Cardiac fibroblast (primary cell): Measurements from ENCODE around the gene CDYL2.

ENCODE experiments used
- DNase-seq, 2 donors: peaks; one replicate each; pipeline versions ENCODE4 v3.0.0 to v3.0.0-alpha.2; 2010; ENCODE audit warnings: low read depth in 2 of 2
- H3K4me3 ChIP-seq, 2 donors: replicated peaks in 1 of 2; 1 replicate in 1 of 2; 2 replicates in 1 of 2; pipeline ENCODE4 v1.5.1; 2011; ENCODE audit warnings: low read depth in 2 of 2, low read length in 2 of 2, mild to moderate bottlenecking in 2 of 2, moderate library complexity in 1 of 2
- TF ChIP-seq, protein P1 (sequence below): IDR thresholded peaks from one replicate; pipeline ENCODE4 v1.5.1; 2011; ENCODE audit warnings: low read depth, mild to moderate bottlenecking, low read length, inconsistent platforms

The CDYL2 gene

DNA sequence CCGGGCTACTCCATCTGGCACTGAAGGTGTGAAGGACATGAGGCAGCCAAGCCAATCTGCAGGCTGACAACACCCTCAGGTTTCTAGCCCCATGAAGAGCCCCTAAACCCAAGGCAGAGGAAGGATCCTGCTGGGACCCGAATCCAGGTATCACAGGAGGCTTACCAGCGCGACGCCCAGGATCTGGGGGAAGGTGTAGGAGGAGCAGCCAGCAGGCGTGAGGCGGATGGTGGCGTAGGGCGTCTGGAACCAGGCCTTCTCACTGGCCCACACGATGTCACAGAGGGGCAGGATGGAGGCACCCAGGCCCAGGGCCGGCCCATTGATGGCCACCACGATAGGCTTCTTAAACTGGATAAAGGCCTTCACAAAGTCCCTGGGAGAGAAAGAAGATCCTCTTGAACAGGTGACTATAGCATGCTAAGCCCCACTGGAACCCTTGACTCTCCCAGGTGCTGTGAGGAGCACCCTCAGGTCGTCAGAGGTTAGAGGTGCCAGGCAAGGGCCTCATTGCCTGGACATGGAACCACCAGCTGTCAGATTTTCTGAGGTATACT lies 191.9 kb downstream of the CDYL2 start:
- TF ChIP-seq, protein P1, sequence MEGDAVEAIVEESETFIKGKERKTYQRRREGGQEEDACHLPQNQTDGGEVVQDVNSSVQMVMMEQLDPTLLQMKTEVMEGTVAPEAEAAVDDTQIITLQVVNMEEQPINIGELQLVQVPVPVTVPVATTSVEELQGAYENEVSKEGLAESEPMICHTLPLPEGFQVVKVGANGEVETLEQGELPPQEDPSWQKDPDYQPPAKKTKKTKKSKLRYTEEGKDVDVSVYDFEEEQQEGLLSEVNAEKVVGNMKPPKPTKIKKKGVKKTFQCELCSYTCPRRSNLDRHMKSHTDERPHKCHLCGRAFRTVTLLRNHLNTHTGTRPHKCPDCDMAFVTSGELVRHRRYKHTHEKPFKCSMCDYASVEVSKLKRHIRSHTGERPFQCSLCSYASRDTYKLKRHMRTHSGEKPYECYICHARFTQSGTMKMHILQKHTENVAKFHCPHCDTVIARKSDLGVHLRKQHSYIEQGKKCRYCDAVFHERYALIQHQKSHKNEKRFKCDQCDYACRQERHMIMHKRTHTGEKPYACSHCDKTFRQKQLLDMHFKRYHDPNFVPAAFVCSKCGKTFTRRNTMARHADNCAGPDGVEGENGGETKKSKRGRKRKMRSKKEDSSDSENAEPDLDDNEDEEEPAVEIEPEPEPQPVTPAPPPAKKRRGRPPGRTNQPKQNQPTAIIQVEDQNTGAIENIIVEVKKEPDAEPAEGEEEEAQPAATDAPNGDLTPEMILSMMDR: no peak
- DNase-seq: no peak
- no peak overlapping the region for H3K4me3 ChIP-seq

DNA sequence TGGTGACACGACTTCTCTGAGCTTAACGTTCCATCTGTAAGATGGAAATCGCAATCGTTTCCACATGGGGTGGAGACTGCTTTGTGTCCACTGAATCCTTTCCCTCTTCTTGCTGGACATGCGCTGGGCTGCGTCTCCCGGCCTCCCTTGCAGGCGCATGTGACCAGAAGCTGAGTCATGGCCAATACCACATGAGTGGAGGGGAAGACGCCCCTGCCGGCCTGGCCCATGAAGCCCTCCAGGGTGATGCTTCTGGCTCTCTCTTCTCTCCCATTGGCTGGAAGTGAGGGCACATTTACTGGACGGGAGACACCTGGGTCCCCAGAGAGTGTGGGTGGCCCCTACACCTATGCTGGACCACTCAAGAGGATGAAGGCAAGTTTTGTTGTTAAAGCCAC lies 192.5 kb downstream of the CDYL2 start:
- TF ChIP-seq, protein P1: no peak
- H3K4me3 ChIP-seq: no peak overlapping the region
- DNase-seq: no peak

DNA sequence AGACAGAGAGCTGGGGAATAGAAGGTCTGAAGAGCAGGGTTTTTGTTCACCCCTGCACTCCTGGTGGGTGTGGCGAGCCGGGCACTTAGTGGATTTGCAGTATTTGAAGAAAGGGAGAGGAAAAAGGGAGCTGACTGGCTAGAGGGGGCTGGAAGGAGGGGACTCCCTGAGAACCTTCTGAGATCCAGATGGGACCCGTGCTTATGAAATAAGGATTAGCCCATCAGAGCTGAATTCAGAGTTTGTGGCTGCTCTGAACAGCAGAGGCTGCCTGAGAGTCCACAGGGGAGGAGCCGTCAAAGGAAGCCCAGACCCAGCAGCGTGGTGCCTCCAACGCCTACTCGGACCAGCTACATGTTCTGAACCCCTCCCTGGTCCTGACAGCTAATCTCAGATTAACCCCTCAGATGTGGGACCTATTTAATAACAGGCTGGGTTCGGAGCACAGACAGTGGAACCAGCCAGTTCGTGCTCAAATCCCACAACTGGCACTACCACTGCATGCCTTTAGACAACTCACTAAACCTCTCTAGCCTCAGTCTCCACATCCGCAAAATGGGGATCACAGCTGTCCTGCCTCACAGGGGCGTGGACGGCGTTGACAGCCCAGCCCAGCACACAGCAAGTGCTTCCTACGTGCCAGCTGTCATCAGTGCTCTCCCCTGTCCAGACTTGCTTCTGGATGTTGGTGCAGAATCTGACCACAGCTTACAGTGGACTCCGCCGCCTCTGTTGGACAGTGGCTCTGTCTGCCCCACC lies 193.0 kb downstream of the CDYL2 start:
- no peak overlapping the region for H3K4me3 ChIP-seq
- TF ChIP-seq, protein P1: no peak
- no peak for DNase-seq

DNA sequence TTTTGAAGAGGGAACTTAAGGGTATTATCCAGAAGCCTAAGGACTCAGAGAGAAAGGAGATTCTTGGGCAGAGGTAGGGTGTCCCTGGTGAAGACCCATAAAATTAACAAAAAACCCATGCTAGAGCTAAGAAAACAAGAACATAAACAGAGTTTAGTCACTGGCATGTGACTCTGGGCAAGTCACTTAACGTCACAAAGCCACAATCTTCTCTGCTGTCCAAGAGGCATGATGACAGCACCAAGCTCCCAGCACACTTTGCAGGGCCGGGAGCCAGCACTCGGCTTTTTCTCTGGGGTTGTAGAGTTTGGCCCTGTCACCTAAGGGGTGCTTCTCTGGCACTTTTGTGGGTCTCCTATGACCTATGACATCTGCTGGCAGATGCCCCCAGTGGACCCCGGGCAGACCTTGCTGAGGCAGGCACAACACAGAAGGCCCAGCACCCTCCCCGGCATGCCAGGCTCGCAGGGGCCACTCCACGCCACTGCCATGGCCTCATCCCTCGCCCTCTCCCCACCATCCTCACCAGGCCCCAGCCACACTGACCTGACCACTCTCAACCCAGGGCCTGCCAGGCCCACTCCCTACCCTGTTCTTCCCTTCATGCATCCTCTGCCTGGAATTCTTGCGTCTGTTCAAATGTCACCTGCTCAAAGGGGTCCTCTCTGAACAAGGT lies 193.8 kb downstream of the CDYL2 start:
- H3K4me3 ChIP-seq: no peak overlapping the region
- TF ChIP-seq, protein P1: no peak
- DNase-seq: no peak

DNA sequence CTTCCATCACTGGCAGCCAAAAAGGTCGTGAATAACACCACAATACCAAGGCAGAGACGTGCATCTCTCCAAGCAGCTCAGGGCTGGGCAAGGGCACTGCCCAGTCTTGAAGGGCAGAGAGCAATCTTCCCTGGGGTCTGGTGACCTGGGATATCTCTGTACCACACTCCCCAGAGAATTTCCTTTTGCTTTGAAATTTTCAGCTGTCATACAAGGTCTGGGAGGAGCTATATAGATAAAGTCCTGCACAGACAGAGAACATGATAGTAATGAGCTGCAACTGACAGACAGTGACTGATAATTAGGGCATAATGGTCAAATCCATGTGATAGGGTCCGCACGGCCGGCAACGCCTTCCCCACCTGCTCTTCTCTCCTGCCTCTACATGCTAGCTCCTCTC lies 195.5 kb downstream of the CDYL2 start:
- DNase-seq: no peak
- TF ChIP-seq, protein P1: no peak
- no peak overlapping the region for H3K4me3 ChIP-seq

DNA sequence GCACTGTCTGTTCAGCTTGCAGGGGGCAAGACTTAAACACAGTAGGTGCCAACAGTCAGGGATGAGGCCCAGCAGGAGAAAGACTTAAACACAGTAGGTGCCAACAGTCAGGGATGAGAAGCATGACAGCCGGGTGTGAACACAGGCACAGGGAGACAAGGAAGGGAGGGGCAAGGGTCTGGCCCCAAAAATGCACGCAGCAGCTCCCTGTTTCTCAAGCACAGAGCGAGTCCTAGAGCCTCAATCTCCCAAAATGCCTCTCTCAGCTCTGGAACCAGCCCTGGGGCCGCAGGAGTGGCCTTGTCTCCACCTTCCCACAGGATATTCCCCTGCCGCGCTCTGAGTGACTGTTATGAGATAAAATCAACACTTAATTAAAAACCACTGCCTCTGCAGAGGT lies 197.2 kb downstream of the CDYL2 start:
- no peak for DNase-seq
- TF ChIP-seq, protein P1: no peak

More for the DNA sequence above, 197.2 kb downstream of the CDYL2 start:
- no peak overlapping the region for H3K4me3 ChIP-seq
